OCI-LY3 (cell line): Measurements from ENCODE around the gene CYB561D1.

Experiments used
- H2AFZ ChIP-seq: fragments of 200-600, 300-600 bp; shearing (Covaris generic); 2 replicates; pipeline ENCODE4 v1.6.0; 2014; ENCODE audit warnings: antibody characterized with exemption, low read depth, low read length
- H3K27ac ChIP-seq: fragments of 200-600, 300-600 bp; sonication (generic); 2 replicates; pipeline ENCODE4 v1.5.1; 2014; ENCODE audit warnings: mild to moderate bottlenecking, low read length, moderate library complexity, mixed read lengths
- H3K27me3 ChIP-seq: fragments of 200-600, 300-600 bp; sonication (generic); 2 replicates; pipeline ENCODE4 v1.6.1; 2014; ENCODE audit warnings: low read depth, low read length, mixed read lengths
- H3K36me3 ChIP-seq: fragments of 200-600, 300-600 bp; sonication (generic); replicated peaks from 2 replicates; pipeline ENCODE3; 2014; ENCODE audit warnings: low read depth, low read length, mixed read lengths
- H3K4me1 ChIP-seq: fragments of 300-600, 200-600 bp; sonication (generic); 2 replicates; pipeline ENCODE4 v1.6.1; 2014; ENCODE audit warnings: low read length, mixed read lengths
- H3K4me2 ChIP-seq: fragments of 200-600, 300-600 bp; sonication (generic); 2 replicates; pipeline ENCODE4 v1.6.1; 2014; ENCODE audit warnings: low read length, mixed read lengths
- H3K4me3 ChIP-seq: fragments of 300-600, 200-600 bp; sonication (generic); 2 replicates; pipeline ENCODE4 v1.5.1; 2014; ENCODE audit warnings: antibody characterized with exemption, mild to moderate bottlenecking, low read length, moderate library complexity
- H3K79me2 ChIP-seq: fragments of 300-600, 200-600 bp; shearing (Covaris generic); 2 replicates; pipeline ENCODE4 v1.6.1; 2014; ENCODE audit warnings: mild to moderate bottlenecking, low read length, mixed read lengths
- H3K9ac ChIP-seq: fragments of 300-600, 200-600 bp; shearing (Covaris generic); 2 replicates; pipeline ENCODE4 v1.6.0; 2014; ENCODE audit warnings: mild to moderate bottlenecking, low read length, moderate library complexity
- H3K9me3 ChIP-seq: fragments of 200-600, 300-600 bp; shearing (Covaris generic); 2 replicates; pipeline ENCODE4 v1.6.1; 2014; ENCODE audit warnings: low read length, mixed read lengths; ENCODE audit not compliant: insufficient read depth
- H4K20me1 ChIP-seq: fragments of 200-600, 300-600 bp; sonication (generic); 2 replicates; pipeline ENCODE4 v1.6.1; 2016; ENCODE audit warnings: low read length, mixed read lengths; ENCODE audit not compliant: insufficient read depth
- EZH2phosphoT487 ChIP-seq: fragments of 200-600 bp; shearing (Covaris generic); IDR thresholded peaks from 2 replicates; pipeline ENCODE4 v1.6.1; 2018; ENCODE audit warnings: antibody characterized with exemption, mixed run types, low read depth
- TF ChIP-seq, protein P1 (sequence below): fragments of 200-600, 300-600 bp; sonication (generic); IDR thresholded peaks from 2 replicates; pipeline ENCODE4 v1.5.1; 2014; ENCODE audit warnings: antibody characterized with exemption, low read length, low read depth

CYB561D1 gene

DNA sequence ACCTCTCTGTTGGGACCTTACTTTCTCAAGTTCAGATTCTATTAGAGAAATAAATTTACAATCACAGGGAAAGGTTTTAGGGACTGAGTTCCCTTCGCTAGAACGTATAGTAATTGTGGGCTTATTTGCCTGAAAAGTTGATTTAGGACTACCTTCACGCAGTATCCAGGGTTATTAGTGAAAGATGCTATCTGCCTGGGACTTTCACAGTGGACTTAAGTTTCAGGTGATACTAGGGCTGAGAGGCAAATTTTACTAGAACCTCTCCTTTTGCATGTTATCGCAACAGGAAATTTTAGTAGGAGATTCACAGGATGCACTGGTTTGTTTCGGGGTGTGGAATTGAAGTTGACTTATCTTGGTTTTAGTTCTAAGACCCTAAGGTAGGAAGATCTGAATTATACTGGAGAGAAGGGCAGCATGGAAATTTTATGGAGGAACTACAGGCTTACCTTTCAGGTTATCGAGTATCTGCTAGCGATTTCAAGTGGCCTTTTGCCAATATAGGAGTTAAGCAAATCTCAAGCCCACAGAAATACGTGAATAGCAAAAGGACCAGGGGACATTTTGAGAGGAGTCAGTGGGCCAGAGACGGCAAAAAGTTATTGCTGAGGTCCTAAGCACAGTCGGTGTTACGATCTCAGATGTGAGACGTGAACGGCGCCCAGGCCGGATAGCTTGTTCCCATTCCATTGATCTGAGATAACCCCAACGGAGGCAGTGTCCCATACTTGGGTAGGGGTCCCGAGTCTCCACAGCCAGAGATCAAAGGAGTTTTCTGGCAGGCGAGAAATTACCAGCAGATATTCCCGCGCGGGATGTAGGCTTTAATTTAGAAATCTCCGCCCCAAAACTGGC, 53.8 kb downstream of the CYB561D1 start:
- Histone ChIP-seq H3K27ac (peak overlapping the region; percentile 96), H2AFZ (no peak overlapping the region), H3K9ac (peak overlapping the region; percentile 96), H3K36me3 (no peaks in the 10 kb centered on the region), H3K4me1 (peaks cover 23% of the 10 kb centered on the region), H4K20me1 (peaks cover 17% of the 10 kb centered on the region), H3K27me3 (no peaks in the 10 kb centered on the region), H3K9me3 (no peaks in the 10 kb centered on the region), H3K4me2 (peak overlapping the region; percentile 95), H3K79me2 (peaks cover 50% of the 10 kb centered on the region), H3K4me3 (peak overlapping the region; percentile 98)
- TF ChIP-seq EZH2phosphoT487, result no peak
- TF ChIP-seq, protein P1, sequence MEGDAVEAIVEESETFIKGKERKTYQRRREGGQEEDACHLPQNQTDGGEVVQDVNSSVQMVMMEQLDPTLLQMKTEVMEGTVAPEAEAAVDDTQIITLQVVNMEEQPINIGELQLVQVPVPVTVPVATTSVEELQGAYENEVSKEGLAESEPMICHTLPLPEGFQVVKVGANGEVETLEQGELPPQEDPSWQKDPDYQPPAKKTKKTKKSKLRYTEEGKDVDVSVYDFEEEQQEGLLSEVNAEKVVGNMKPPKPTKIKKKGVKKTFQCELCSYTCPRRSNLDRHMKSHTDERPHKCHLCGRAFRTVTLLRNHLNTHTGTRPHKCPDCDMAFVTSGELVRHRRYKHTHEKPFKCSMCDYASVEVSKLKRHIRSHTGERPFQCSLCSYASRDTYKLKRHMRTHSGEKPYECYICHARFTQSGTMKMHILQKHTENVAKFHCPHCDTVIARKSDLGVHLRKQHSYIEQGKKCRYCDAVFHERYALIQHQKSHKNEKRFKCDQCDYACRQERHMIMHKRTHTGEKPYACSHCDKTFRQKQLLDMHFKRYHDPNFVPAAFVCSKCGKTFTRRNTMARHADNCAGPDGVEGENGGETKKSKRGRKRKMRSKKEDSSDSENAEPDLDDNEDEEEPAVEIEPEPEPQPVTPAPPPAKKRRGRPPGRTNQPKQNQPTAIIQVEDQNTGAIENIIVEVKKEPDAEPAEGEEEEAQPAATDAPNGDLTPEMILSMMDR, result no peak

DNA sequence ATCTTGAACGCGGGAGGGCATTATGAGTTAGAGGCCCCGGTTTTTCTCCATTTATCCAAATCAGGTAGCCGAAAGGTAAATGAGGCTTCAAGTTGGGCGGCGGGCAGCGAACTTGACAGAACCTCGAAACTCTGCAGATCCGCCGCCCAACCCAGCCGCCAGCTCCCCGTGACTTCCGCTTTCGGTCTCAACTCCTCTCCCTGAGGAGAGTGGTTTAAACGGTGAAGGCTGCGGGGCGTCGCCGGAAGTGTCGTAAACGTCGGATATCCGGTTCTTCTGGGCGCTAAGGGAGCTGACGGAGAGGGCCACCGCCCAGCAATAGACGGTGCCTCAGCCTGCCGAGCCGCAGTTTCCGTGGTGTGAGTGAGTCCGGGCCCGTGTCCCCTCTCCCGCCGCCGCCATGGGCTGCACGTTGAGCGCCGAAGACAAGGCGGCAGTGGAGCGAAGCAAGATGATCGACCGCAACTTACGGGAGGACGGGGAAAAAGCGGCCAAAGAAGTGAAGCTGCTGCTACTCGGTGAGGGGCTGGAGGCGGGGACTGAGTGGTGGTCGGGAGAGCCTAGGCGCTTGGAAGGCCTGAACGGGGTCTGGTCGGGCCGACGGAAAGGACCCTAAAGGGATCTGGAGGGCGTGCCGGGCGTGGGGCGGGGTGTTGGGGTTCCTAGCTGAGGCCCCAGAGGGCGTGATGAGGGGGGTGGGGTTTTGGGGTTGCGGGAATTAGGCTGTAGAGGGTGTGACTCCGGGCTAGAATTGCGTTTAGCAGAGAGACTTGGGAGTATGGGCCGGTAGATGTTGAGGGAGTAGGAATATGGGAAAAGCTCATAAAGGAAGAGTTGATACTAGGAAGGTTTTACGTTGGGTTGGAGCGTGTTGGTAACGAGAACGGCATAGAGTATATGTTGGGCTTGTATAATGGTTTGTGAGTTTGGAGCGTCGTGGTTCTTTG, 54.7 kb downstream of the CYB561D1 start, which contains the start of gene GNAI3:
Gene GNAI3, plus strand, starts transcription at position 295 of the 947 bp plus-strand sequence. Its CDS starts 106 bp downstream, at position 401.
- H3K27ac ChIP-seq, result peak within 1 kb of the TSS; percentile 96
- TF ChIP-seq EZH2phosphoT487, result no peak
- TF ChIP-seq, protein P1, result no peak
- H3K27me3 ChIP-seq, result no peaks in the 10 kb centered on the region
- H2AFZ ChIP-seq, result no peak within 1 kb of the TSS
- H3K9me3 ChIP-seq, result no peaks in the 10 kb centered on the region
- peaks cover 23% of the 10 kb centered on the region for H3K4me1 ChIP-seq
- H3K9ac ChIP-seq, result peak within 1 kb of the TSS; percentile 96
- peak within 1 kb of the TSS; percentile 98 for H3K4me3 ChIP-seq
- no peaks in the 10 kb centered on the region for H3K36me3 ChIP-seq
- H4K20me1 ChIP-seq, result peaks cover 17% of the 10 kb centered on the region
- H3K79me2 ChIP-seq, result peaks cover 58% of the 10 kb centered on the region
- peak within 1 kb of the TSS; percentile 95 for H3K4me2 ChIP-seq
